ENCODE results near the gene RDH8.

The RDH8 gene, protein sequence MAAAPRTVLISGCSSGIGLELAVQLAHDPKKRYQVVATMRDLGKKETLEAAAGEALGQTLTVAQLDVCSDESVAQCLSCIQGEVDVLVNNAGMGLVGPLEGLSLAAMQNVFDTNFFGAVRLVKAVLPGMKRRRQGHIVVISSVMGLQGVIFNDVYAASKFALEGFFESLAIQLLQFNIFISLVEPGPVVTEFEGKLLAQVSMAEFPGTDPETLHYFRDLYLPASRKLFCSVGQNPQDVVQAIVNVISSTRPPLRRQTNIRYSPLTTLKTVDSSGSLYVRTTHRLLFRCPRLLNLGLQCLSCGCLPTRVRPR

DNA sequence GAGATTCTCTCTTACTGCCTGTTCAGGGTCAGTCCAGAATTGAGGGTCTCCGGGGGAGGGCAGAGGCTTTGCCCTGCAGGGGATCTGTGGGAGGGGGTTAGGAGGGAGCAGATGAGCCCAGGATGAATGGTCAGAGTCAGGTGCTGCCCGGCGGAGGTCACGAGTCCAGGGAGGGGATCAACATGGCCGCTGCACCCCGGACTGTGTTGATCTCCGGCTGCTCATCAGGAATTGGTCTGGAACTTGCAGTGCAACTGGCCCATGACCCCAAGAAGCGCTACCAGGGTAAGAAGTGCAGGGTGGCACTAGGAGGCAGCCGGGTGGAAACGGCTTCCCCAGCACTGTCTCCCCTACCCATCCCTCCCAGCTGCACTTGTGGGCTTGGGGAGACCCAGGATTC lies at the start of gene RDH8:
RDH8 (plus strand) TSS at position 168 of the 400 bp plus-strand sequence; CDS start at position 183, 15 bp downstream.
- DNase-seq: no peak

DNA sequence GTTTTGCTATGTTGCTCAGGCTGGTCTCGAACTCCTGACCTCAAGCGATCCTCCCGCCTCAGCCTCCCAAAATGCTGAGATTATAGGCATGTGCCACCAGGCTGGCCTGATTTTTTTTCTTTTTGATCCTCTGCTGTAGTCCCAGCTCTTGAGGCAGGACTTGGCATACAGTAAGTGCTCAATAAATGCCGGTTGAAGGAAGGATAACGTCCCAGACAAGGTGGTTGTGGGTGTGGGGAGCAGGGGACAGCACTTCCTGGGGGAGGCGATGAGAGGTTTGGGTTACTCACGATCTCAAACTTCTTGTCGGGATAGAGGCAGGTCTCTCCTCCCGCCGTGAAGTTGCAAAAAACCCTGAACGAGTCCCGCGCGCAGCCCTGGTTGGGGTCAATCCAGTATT lies 47.3 kb upstream of the RDH8 start:
- no peak for DNase-seq

DNA sequence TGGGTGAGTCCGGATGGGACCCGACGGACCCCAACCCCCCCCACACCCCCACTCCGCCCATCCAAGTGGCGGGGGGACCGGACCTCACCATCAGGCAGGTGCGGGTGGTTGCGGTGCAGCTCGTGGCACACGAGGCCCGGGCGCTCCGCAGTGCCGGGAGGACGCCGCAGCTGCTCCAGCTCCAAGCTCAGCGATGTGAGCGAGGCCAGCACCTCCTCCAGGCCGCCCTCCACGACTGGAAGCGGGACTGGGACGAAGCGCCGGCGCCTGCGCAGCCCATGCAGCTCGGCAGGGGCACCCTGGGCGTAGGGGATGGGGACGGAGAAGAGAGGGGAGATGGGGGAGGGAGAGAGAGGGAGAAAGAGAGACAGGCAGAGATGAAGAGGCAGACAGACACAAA lies 46.8 kb upstream of the RDH8 start:
- DNase-seq: no peak

DNA sequence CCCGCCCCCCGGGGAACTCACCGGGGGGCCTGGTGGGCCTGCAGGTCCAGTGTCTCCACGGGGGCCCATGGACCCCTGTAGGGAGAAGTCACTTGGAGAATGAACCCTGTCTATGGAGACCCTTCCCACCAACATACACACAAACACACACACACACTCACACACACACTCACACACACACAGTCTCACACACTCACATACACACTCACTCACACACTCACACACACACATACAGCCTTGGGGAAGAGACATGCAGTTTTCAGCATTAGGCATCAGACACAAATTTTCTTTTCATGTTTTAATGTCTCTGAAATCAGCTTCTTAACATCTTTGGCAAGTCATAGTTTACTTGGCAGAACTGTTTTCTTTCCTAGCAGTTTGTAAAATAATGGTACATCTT lies 46.0 kb upstream of the RDH8 start:
- DNase-seq: no peak

DNA sequence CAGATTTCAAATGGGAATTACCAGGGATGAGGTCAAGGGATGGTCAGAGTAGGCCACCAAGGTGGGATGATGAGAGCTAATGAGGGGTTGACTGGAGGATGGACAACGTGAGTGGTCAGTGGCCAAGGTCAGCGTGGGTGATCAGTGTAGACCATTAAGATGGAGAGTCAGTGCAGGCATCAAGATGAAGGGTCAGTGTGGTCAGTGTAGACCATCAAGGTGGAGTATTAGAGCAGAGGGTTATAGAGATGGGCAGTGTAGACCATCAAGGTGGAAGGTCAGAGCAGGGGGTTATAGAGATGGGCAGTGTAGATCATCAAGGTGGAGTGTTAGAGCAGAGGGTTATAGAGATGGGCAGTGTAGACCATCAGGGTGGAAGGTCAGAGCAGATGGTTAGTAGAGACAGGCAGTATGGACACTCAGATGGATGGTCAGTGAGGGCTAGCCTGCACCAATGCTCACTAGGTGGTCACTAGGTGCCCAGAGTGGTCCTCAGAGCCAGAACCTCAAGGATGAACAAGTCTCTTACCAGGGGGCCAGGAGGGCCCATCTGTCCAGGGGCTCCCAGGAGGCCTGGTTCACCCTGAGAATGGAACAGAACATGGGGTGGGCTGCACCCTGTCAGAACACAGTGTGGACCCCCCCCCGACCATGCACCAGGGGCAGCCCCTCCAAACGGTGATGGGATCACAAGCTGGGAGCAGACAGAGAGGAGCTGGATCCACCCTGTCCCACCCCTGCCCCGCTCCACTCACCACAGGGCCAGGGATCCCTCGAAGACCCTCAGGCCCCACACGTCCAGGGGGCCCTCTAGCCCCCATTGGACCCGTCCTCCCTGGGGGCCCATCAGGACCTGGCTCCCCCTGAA lies 44.2 kb upstream of the RDH8 start:
- no peak for DNase-seq

DNA sequence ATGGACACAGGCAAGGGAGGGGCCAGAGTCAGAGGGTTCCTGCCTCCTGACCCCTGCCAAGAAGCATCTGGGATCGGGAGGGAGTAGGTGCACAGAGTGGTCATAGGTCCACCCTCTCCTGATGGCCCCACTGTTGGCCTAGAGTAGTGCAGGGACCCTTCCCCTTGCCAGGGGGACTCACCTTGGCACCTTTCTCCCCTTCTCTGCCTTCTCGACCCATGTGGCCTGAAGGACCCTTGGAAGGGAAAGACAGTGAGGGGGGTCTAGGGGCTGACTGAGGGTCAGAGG lies 43.7 kb upstream of the RDH8 start:
- no peak for DNase-seq

DNA sequence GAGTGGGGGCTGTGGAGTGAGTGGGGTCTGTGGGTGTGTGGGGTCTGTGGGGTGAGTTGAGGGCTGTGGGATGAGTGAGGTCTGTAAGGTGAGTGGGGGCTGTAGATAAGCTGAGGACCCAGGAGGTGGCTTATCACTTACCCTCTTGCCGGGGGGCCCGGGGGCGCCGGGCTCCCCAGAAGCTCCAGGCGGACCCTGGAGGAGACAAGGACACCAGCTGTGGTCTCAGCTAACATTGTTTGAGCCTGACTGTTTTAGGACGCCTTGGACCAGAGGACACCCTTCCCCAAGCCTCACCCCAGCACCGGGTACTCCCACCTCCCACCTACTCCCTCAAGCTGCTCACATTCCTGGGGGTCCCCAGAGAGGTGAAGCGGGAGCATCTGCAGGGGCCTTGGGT lies 42.8 kb upstream of the RDH8 start:
- DNase-seq: no peak

DNA sequence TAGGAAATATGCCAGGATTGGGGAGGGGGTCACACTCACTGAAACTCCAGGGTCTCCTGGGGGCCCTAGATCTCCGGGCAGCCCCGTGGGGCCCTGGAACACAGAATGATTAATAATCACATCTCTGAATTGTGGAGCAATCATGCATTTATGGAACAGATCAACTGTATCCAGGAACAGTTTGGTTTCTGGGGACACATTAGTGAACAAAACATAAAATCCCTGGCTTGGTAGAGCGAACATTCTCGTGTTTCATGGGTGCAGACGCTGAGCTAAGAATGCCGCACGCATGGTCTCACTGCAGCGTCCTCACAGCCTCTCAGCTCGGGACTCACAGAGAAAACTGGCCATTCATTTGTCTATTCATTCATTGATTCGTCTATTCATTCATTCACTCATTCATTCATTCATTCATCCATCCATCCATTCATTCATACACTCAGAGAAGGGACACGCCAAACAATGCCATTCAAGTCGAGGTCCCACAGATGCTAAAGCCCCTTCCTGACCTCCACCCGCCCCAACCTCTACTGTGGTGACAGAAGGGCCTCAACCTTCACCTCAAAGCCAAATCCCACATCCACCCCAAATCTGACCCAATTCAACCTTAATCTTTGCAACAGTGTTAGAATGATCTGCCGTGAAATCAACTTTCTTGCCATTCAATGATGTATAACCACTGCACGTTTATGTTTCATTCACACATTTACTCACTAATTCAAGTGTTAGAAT lies 42.0 kb upstream of the RDH8 start:
- no peak for DNase-seq

DNA sequence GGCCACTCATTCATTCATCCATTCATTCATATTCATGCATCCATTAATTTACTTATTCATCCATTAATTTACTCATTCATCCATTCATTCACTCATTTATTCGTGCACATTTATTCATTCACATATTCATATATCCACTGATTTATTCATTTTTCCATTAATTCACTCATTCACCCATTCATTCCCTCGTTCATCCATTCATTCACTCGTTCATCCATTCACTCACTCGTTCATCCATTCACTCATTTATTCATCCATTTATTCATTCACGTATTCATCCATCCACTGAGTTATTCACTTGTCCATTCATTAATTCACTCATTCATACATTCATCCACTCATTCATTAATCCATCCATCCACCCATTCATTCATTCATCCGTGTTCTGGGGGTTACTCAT lies 41.2 kb upstream of the RDH8 start:
- DNase-seq: no peak

DNA sequence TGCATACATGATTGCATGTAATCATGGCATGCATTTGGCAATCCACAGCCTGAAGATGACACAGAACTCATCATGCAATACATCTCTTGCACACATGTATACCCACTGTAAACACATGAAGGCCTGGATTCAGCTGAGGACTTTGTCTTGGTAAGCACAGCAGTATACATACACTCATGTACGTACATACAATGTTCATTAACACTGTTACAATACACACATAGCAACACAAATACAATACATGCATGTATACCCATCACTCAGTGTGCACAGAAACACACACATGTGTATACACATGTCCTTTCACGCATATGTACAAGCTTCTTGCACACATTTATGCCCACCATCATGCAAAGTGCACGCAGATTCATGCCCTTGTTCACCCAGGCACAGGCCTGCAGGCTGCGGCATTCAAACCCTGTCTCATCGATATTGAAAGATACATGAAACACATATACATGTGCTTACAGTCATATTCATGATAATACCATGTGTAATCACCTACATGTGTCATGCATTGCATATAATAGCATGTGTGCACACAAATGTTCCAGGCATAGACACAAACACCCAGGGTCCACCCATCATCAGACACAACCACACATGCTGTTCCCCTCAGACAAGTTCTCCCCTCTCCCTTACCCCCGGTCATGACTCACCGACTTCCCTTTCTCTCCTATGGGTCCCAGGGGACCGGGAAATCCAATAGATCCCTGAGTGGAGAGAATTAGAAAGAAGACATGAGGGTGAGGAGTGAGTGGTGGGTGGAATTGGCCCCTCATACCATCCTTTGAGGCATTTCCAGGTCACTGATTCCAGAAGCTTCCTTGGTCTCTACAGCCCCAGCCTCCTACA lies 31.6 kb upstream of the RDH8 start:
- no peak for DNase-seq

DNA sequence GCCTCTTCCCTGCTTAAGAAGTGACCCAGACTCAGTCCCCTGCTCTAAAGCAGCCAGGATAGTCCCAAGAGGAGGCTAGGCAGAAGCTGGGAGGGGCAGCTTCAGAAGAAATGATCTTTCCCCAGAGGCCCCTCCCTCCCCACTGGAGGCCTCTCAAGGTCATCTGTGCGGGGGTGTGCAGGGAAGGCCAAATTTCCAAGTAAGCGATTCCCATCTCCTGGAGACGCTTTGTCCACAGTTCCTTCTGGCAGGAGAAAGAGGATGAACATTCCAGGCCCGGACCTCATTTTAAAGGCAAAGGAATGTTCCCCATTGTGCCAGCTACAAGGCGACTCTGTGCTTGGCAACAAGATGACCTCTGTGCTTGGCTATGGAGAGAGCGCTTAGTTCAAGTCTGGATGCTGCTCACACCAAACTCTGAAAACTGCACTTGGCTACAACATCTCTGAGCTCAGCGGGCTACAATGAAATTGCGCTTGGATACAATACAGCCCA lies 26.4 kb upstream of the RDH8 start:
- DNase-seq: no peak

DNA sequence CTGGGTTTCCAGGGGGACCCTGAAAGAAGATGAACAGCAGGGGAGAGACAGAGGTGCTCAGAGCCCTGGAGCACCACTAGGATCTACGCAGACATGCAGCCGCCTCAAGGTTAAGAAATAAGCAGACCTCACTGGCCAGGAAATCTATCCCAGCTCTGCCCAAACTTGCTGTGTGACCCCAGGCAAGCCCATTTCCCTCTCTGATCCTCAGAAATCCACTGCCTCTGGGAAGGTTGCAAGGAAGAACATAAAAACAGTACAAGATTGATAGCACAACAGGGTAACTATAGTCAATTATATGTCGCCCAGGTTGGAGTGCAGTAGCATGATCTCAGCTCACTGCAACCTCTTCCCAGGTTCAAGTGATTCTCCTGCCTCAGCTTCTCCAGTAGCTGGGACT lies 23.8 kb upstream of the RDH8 start:
- no peak for DNase-seq

DNA sequence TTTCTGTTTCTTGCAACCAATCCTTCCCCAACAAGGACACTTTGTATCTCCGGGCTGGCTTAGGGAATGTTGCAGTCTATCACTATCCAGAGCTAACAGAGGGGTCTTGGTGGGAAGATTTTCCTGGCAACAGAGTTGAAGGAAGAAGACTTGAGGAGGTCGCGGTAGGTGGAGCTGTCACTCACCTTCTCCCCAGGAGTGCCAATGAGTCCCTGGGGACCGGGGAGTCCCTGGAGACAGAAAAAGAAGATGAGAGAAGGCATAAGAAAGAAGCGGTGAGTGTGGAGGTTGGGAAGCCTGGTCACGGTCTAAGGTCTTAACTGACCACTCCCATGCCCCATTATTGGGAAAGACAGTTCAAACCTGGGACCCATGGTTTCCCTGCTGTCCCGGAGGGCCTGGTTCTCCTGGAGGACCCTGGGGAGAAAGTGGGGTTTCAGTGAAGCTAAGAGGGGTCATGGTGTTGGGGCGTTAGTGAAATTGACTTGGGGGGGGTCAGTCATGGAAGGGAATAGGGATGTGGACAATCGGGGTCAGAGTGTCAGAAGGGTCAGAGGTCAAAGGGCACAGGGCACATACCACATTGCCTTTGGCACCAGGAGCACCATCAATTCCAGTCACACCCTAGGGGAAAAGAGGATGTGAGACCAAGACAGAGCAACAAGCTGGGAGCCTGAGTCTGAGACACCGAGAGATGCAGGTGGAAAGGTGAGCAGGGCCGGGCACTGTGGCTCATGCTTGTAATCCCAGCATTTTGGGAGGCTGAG lies 21.7 kb upstream of the RDH8 start:
- DNase-seq: no peak

DNA sequence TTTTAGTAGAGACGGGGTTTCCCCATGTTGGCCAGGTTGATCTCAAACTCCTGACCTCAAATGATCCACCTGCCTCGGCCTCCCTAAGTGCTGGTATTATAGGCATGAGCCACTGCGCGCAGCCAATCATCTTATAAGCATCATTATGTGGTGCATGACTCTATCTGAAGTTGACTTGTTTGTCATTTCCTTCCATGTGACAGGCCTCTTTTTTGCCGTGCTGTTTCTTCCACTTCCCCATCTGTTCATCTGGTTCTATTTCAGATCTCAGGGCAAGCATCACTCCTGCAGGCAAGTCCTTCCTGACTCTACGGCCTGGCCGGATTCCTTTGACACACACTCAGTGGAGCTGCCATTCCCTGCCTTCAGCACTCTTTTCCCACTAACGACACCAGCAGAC lies 18.2 kb upstream of the RDH8 start:
- DNase-seq: no peak

DNA sequence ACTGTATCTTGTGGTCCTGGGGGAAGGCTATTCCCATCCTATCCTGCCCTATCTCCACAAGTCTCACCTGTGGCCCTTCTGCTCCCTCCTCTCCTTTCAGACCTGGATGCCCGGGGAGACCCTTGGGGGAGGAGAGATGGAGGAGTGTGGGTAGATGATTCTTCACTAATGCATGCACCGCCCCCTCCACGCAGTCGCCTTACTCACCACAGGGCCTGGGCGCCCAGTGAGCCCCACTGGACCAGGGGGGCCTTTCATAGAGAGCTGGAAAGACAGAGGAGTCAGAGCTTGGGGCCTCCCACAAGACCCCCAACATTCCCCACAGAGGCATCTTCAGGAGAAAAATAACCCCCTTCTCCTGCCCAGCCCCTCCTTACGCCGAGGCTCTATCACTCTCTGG lies 17.3 kb upstream of the RDH8 start:
- no peak for DNase-seq

DNA sequence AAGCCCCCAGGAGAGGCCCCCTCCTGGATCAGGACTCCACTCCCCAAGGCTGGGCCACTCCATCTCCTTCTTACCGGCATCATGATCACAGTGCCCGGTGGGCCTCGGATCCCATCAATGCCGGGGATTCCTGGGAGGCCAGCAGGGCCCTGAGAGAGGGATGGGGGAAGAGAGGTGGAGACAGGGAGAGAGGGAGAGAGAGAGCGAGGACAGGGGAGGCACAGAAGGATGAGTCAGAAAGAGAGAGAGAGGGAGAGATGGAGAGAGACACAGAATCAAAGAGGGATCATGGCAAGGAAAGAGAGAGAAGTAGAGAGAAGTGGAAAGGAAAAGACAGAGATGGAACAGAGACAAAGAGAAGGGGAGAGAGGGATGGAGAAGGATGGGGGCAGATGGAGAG lies 16.7 kb upstream of the RDH8 start:
- DNase-seq: no peak

DNA sequence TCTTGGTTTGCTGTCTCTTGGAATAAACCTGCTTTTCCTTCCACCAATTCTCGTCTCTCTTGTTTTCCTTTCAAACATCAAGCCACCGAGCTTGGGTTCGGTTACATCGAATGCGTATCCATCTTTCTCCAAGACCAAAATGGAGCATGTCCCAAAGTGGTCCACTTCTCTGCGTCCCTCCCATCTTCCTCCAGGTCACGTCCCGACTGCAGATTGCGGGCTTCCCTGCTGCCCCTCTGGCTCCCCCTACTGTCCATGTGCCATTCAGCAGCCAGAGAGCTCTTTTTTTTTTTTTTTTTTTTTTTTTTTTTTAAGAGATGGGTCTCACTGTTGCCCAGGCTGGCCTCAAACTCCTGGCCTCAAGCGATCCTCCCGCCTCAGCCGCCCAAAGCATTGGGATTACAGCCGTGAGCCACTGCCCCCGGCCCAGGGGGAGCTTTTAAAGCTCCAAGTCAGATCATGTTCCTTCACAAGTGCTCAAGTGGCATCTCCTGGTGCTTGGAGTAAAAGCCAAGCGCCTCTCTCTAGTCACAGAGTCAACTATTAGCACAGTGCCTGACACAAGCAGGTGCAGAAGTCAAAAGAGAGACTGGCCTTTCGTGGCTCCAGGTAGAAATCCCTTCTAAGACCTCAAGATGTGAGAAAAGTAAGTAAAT lies 13.0 kb upstream of the RDH8 start:
- DNase-seq: peak; percentile 65

DNA sequence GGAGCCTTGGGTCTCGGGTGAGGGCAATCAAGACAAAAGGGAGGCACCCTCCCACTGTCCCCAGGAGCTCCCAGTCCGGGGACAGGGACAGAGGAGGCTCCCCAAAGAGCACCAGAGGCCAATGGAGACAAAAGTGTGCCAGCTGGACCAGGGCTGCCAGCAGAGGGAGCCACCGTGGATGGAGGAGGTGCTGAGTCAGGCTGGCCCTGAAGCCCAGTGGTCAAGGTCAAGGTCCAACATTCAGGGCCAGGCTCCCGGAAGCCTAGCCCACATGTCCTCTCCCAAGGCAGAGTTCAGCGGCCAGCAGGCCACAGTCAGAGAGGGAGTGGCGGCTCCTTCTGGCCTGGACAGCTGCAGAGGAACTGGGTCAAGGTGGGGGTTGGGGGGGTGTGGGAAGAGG lies 11.4 kb upstream of the RDH8 start:
- no peak for DNase-seq

DNA sequence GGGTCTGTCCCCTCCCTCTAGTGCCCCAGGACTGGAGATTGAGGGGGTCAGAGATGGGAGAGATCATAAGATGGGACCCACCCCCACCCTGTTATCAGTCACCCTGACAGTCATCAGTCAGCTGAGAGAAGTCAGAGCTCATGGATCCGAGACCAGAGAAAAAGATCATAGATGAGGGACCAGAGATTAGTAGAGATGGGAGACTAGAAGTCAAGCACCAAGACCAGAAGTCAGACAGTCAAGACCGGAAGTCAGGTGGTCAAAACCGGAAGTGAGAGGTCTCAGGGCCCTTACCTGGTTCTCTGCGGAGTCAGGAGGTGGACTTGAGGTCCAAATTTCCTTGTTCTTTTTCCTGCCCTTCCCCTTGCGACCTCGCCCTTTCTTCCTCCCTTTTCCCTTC lies 10.0 kb upstream of the RDH8 start:
- DNase-seq: no peak

DNA sequence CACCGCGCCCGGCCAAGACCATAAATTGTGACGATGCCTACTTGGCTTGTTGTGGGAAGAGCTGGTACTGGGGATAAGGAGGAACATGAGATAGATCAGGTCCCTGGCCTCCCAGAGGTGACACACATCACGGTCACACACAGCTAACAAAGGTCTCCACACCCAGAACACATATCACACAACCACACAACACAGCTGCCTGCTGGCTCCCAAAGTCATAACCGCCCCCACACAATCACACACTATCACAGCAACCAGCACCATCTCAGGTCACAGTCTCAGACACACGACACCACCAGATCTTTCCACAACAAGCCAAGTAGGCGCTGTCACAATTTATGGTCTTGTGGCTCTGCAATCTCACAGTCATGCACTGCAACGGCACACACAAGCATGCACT lies 8.7 kb upstream of the RDH8 start:
- DNase-seq: no peak

DNA sequence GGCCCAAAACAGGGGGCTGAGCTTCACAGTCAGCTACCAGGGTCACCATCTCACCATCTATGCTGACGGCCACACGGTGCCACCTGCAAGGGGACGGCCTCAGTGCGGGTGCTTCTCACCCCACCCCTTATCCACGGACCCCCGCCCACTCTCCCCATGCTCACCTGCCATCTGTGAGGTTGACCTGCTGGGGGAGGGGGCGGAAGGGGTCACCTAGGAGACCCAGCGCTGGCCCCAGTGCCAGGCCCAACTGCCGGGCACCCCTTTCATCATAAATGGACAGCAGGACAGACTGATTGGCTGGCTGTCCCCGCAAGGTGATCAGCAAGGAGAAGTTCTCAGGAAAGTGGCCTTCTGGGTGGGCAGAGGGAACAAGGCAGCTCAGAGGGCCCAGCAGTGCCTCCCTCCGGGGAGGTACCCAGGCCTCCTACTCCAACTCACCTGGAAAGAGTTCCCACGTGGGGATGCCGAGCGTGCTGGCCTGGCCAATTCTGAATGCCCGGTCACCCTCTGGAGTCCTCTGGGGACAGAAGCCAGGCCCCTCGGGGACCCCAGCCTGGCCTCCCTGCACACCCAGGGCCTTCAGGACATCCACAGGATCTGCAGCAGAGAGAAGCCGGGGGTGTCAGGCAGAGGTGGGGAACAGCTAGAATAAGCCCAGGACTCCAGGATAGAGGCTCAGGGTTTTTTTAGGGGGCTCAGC lies 7.5 kb upstream of the RDH8 start:
- DNase-seq: no peak
